GM12872 (cell line): ENCODE results near the gene NTF3.

Experiments
- CTCF ChIP-seq: IDR thresholded peaks from 3 replicates; pipeline ENCODE4 v1.5.1; 2011; ENCODE audit warnings: low read depth, mild to moderate bottlenecking, low read length, moderate library complexity; ENCODE audit not compliant: insufficient read depth

The NTF3 gene

GRCh38 chr12:5441497-5442236 lies 9.8 kb downstream of the NTF3 start:
- TF ChIP-seq CTCF: no peak

- TF ChIP-seq CTCF: no peak; the same call in 1 of the 3 replicates
Measured at GRCh38 chr12:5442251-5443006, 10.5 kb downstream of the NTF3 start.

- TF ChIP-seq CTCF: no peak
Measured at GRCh38 chr12:5444520-5444919, 12.6 kb downstream of the NTF3 start.

GRCh38 chr12:5447320-5447719 lies 15.4 kb downstream of the NTF3 start:
- TF ChIP-seq CTCF: no peak

GRCh38 chr12:5451251-5451650 lies 19.3 kb downstream of the NTF3 start:
- TF ChIP-seq CTCF: no peak

GRCh38 chr12:5452569-5452968 lies 20.7 kb downstream of the NTF3 start:
- TF ChIP-seq CTCF: no peak

GRCh38 chr12:5453466-5453865 lies 21.6 kb downstream of the NTF3 start:
- TF ChIP-seq CTCF: no peak
